Breast epithelium (tissue), 4 donors: Measurements from ENCODE around the gene STAT6. TPM values are rescaled to one million over a fixed set of nuclear protein-coding genes. Genes with fewer than 3 reads are reported as not detected.

Experiments
- DNase-seq, 2 donors: peaks; one replicate each; pipeline ENCODE4 v3.0.0-alpha.2; 2019; ENCODE audit warnings: low spot score in 2 of 2
- H3K27ac ChIP-seq, 2 donors: fragments of 200-600 bp; sonication (generic) in 1 of 2; one replicate each; pipeline ENCODE4 v1.5.1; 2016 to 2019; ENCODE audit warnings: mild to moderate bottlenecking in 1 of 2
- H3K27me3 ChIP-seq, 2 donors: fragments of 200-600 bp; sonication (generic) in 1 of 2; one replicate each; pipeline versions ENCODE4 v1.5.1 to v1.6.0; 2017 to 2019; ENCODE audit warnings: control low read depth in 1 of 2, mild to moderate bottlenecking in 1 of 2
- H3K36me3 ChIP-seq: fragments of 200-600 bp; one replicate; pipeline ENCODE4 v1.5.1; 2019
- H3K4me1 ChIP-seq, 2 donors: fragments of 200-600 bp; sonication (generic); one replicate each; pipeline ENCODE4 v1.5.1; 2016 to 2019; ENCODE audit warnings: control low read depth in 1 of 2
- H3K4me3 ChIP-seq, 3 donors: fragments of 200-600 bp; sonication (generic); 1 replicate in 2 of 3; 2 replicates in 1 of 3; pipeline ENCODE4 v1.5.1; 2016 to 2019; ENCODE audit warnings: mild to moderate bottlenecking in 3 of 3, moderate library complexity in 2 of 3
- H3K9me3 ChIP-seq, 2 donors: fragments of 200-600 bp; sonication (generic) in 1 of 2; one replicate each; pipeline ENCODE4 v1.5.1; 2016 to 2019; ENCODE audit warnings: control low read depth in 1 of 2
- POLR2A ChIP-seq: fragments of 450-650 bp; IDR thresholded peaks from one replicate; pipeline ENCODE4 v1.6.1; 2016; ENCODE audit warnings: antibody characterized with exemption, mild to moderate bottlenecking, moderate library complexity
- POLR2AphosphoS5 ChIP-seq, 3 donors: sonication (generic); formaldehyde crosslinking; IDR thresholded peaks; one replicate each; pipeline ENCODE4 v1.6.1; 2017; ENCODE audit warnings: antibody characterized with exemption in 3 of 3
- intact Hi-C: fragments of 100-400 bp; cut with DNase I; formaldehyde crosslinking; loops from one replicate; pipeline ENCODE4 v1.15.1; 2023; ENCODE audit warnings: low total_unique reads
- total RNA-seq, 3 donors: library from RNA; depleted of rRNA; stranded (reverse); fragments of >200 nt; gene quantifications; one replicate each; pipeline ENCODE4 v1.1.0, GENCODE V29; 2016
- TF ChIP-seq, protein P1 (sequence below), 3 donors: fragments of 450-650 bp; IDR thresholded peaks; one replicate each; pipeline ENCODE4 v1.5.1; 2016 to 2017; ENCODE audit warnings: antibody characterized with exemption in 3 of 3, mild to moderate bottlenecking in 3 of 3, moderate library complexity in 3 of 3

The STAT6 gene
- total RNA-seq, 3 donors from 2014 or later: 139 to 147 (median 146) TPM

DNA sequence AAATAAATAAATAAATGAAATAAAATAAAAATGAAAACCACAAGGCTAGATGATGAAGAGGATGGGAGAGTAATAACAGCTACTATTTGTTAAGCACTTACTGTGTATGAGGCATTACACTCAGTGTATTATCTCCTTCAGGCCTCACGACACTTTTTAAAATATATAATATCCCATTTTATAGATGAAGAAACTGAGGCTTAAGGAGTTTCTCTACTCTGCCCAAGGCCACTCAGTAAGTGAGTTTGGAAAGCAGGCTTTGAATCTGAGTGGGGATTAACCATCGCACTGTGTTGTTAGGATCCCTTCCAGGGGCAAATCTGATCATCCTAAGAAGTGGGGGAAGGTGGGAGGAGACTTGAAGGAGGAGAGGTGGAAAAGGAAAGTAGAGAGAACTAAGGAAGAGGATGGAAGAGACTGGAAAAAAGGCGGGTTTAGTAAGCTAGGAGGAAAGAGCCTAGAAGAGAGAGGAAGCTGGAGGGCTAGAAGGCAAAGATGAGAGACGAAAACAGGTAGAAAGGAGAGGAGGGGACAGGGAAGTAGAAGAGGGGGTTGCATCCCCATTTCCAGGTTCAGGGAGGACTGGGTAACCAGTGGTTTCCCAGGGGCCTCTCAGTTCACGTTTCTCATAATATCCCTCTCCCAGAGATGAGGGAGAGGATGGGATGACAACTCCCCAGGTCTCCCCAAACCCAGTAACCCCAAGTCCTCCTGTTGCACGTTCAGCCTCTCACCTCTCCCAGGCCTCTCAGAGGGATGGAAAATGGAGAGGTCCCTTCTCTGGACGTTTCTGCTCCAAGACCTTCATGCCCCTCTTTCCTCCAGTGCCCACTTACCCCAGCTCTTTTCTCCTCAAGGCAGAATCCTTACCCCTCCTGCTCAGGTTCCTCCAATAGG, 1.7 kb downstream of the STAT6 start:
- DNase-seq: no peak
- peak overlapping the region; percentile 96 to 100 for H3K27ac ChIP-seq
- H3K4me3 ChIP-seq: peak overlapping the region; percentile 65 to 89 (median 85)
- H3K9me3 ChIP-seq: no peaks in the 10 kb centered on the region
- TF ChIP-seq POLR2A (no peak), POLR2AphosphoS5 (IDR thresholded peaks at IDR 0.05) (no peak)
- TF ChIP-seq, protein P1, sequence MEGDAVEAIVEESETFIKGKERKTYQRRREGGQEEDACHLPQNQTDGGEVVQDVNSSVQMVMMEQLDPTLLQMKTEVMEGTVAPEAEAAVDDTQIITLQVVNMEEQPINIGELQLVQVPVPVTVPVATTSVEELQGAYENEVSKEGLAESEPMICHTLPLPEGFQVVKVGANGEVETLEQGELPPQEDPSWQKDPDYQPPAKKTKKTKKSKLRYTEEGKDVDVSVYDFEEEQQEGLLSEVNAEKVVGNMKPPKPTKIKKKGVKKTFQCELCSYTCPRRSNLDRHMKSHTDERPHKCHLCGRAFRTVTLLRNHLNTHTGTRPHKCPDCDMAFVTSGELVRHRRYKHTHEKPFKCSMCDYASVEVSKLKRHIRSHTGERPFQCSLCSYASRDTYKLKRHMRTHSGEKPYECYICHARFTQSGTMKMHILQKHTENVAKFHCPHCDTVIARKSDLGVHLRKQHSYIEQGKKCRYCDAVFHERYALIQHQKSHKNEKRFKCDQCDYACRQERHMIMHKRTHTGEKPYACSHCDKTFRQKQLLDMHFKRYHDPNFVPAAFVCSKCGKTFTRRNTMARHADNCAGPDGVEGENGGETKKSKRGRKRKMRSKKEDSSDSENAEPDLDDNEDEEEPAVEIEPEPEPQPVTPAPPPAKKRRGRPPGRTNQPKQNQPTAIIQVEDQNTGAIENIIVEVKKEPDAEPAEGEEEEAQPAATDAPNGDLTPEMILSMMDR (IDR thresholded peaks at IDR 0.05): no peak
- H3K4me1 ChIP-seq: no peaks in the 10 kb centered on the region
- intact Hi-C loops: loop anchor here (5.0 to 10.0 kb wide), 2 partner anchors 37 to 1135 kb away; partner anchors contain the start of gene RAB5B
- no peaks in the 10 kb centered on the region for H3K27me3 ChIP-seq
- H3K36me3 ChIP-seq: no peaks in the 10 kb centered on the region

DNA sequence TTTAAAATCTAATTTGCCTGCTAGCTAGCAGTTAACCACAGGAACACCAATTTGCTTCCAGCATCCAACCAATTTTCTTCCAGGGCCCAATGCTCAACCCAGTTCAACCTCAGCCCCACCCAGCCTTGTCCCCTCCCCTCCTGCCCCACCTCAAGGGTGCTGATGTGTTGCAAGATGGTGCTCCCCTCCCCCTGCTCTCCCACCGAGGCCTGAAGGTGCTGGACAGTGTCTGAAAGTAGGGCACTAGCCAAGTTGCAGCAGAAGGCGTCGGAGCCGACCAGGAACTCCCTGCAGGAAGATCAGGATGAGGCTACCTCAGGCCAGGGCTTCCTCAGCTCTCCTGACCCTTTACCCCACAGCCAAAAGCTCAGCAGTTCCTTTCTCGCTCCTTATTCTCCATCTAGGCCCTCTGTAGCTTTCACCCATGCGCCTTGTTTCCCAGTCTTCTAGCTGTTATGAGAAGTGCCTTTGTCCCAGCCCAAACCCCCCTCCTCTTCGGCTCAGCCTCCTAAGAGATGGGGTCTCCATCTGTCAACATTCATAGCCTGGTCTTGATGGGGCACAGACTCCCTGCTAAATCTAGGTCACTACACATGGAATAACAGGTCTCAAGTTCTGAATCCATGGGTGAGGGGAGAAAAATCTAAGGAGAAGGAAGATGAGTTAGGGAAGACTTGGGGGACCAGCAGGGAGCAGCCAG, 3.6 kb downstream of the STAT6 start:
- DNase-seq: no peak
- intact Hi-C loops: loop anchor here (10.0 kb wide), 1 partner anchor 1133 kb away; the partner anchor contains the start of gene RAB5B
- Histone ChIP-seq H3K4me3 (no peak overlapping the region), H3K27me3 (no peaks in the 10 kb centered on the region), H3K27ac (peak overlapping the region; percentile 6 to 9), H3K9me3 (no peaks in the 10 kb centered on the region), H3K4me1 (no peaks in the 10 kb centered on the region), H3K36me3 (no peaks in the 10 kb centered on the region)
- TF ChIP-seq POLR2A: no peak
- TF ChIP-seq, protein P1 (IDR thresholded peaks at IDR 0.05): no peak
- TF ChIP-seq POLR2AphosphoS5 (IDR thresholded peaks at IDR 0.05): no peak

DNA sequence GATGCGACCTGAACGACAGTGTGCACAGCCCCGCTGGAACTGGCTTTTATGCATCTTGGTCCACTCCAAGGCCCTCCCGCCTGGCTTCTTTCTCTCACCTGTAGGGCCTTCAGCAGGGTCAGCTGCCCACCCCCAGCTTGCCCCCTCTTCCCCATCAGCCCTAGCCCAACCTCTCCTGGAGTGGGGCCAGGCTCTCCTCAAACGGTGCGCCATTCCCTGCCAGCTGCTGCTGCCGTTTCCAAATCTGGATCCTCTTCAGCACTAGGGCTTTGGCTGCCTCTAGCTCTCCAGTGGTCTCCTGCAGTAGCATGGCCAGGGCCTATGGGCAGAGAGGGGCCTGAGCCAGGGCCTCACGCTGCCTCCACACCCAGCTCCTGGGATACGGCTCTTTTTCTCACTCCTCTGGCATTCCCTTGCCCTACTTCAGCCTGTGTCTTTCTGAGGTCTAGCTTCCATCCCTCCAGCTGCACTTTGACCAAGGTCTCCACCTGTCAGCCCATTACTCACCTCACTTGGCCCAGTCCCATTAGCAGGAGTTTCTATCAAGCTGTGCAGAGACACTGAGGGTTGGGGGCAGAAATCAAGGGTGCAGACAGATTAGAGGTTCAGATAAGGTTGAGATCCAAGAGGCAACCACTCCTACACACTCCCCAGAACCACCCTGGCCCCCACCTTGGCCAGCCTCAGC, 5.0 kb downstream of the STAT6 start:
- intact Hi-C loops: loop anchor here (10.0 kb wide), 1 partner anchor 1131 kb away; the partner anchor contains the start of gene RAB5B
- H3K36me3 ChIP-seq: no peaks in the 10 kb centered on the region
- H3K27ac ChIP-seq: peak overlapping the region in 1 of 2 donors; percentile 19
- no peaks in the 10 kb centered on the region for H3K27me3 ChIP-seq
- no peak for TF ChIP-seq POLR2AphosphoS5 (IDR thresholded peaks at IDR 0.05)
- TF ChIP-seq POLR2A: no peak
- TF ChIP-seq, protein P1 (IDR thresholded peaks at IDR 0.05): no peak
- H3K4me3 ChIP-seq: no peak overlapping the region
- no peaks in the 10 kb centered on the region for H3K9me3 ChIP-seq
- no peaks in the 10 kb centered on the region for H3K4me1 ChIP-seq
- DNase-seq: no peak

DNA sequence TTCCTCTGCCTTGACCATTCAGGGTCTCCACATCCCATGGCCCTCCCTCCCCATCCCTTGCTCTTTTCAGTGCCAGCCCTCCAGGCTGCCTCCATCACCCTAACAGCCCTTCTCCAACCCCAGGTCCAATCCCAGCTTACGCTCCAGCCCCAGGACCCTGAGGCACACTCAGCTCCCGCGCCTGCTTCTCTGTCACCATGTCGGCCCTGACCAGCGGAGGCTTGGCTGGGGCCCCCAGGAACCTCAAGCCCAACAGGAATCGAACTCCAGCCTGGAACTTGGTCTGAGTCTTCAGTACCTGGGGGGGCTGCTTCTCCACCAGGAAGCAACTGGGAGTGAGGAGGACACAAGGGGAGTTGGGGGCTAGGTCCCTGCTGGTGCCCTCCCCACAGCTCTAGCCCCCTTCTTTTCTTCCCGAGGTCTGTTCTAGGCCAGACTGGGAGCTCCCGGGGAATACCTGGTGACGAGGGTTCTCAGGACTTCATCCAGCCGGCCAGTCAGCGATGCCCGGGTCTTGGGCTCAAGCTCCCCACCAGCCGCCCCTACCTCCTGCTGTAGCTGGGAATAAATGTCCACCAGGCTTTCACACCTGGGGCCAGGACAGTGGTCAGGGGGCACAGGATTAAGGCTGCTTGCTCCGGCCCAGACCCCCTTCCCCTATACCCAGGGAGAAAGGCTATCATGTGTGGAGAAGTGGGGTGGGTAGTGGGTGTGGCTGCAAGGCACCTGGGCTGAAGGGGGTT, 6.0 kb downstream of the STAT6 start:
- no peak overlapping the region for H3K27ac ChIP-seq
- H3K9me3 ChIP-seq: no peaks in the 10 kb centered on the region
- intact Hi-C loops: loop anchor here (10.0 kb wide), 1 partner anchor 1130 kb away; the partner anchor contains the start of gene RAB5B
- H3K4me3 ChIP-seq: no peak overlapping the region
- DNase-seq: no peak
- H3K36me3 ChIP-seq: no peaks in the 10 kb centered on the region
- no peak for TF ChIP-seq POLR2A
- TF ChIP-seq POLR2AphosphoS5 (IDR thresholded peaks at IDR 0.05): no peak
- TF ChIP-seq, protein P1 (IDR thresholded peaks at IDR 0.05): no peak
- no peaks in the 10 kb centered on the region for H3K4me1 ChIP-seq
- H3K27me3 ChIP-seq: no peaks in the 10 kb centered on the region
